GM12801 (cell line): ENCODE data around the gene GNB1L.

ENCODE experiments used
- CTCF ChIP-seq: IDR thresholded peaks from one replicate; pipeline ENCODE4 v1.5.1; 2011; ENCODE audit warnings: control low read depth; ENCODE audit not compliant: insufficient read length; ENCODE audit errors: extremely low read depth

The GNB1L gene

GRCh38 chr22:19868773-19869471, 14.2 kb upstream of the GNB1L start:
- no peak for TF ChIP-seq CTCF

GRCh38 chr22:19868333-19868732, 13.7 kb upstream of the GNB1L start:
- TF ChIP-seq CTCF, result no peak

GRCh38 chr22:19867617-19868016, 12.9 kb upstream of the GNB1L start:
- TF ChIP-seq CTCF, result no peak

DNA sequence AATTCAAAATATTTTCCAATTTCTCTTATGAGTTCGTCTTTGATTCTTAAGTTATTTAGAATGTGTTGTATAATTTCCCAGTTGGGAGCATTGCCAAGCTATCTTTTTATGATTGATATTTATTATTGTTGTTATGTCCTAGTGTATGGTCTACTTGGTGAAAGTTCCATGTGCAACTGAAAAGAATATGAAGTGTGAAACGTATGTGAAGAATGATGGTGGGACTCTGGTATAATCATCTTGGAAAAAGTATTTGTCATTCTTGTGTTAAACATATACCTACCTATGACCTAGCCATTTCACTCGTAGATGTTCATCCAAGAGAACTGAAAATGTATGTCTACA, 12.0 kb upstream of the GNB1L start:
- no peak for TF ChIP-seq CTCF

- TF ChIP-seq CTCF, result no peak
Measured at GRCh38 chr22:19865141-19865829, 10.6 kb upstream of the GNB1L start.

- no peak for TF ChIP-seq CTCF
Measured at GRCh38 chr22:19864538-19865106, 9.9 kb upstream of the GNB1L start.

DNA sequence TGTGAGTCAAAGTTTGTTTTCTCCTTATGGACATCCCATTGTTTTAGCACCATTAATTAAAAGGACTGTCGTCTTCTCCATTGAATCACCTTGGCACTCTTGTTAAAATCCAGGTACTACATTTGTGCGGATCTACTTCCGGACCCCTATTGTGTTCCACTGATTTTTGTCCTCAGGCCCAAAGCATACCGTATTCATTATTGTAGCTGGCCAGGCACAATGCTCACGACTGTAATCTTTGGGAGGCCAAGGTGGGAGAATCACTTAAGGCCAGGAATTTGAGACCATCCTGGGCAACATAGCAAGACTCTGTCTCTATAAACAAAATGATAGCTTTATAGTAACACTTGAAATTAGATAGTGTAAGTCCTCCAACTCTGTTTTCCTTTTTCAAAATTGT, 8.9 kb upstream of the GNB1L start:
- TF ChIP-seq CTCF, result no peak
